RWPE2 (cell line): Measurements from ENCODE around the gene ANKRD52.

ENCODE experiments used
- ATAC-seq: fragments of 200-7000 bp; cut with Tn5 transposase; 3 replicates; pipeline ENCODE4 v1.9.1; 2021; ENCODE audit warnings: low read depth
- DNase-seq: peaks from one replicate; pipeline ENCODE4 v3.0.0-alpha.2; 2020; ENCODE audit warnings: low spot score
- H3K27ac ChIP-seq: fragments of 450-650 bp; 2 replicates; pipeline ENCODE4 v1.5.1; 2017; ENCODE audit warnings: mild to moderate bottlenecking; ENCODE audit not compliant: poor library complexity, severe bottlenecking
- H3K27me3 ChIP-seq: fragments of 250-450 bp; sonication (Bioruptor Pico); 2 replicates; pipeline ENCODE4 v1.5.1; 2021; ENCODE audit warnings: mild to moderate bottlenecking, moderate library complexity; ENCODE audit not compliant: insufficient read depth, poor library complexity, severe bottlenecking
- H3K36me3 ChIP-seq: fragments of 250-450 bp; sonication (Bioruptor Pico); 2 replicates; pipeline ENCODE4 v1.5.1; 2020; ENCODE audit warnings: low read depth, mild to moderate bottlenecking, moderate library complexity
- H3K4me1 ChIP-seq: fragments of 250-450 bp; sonication (Bioruptor Pico); 2 replicates; pipeline ENCODE4 v1.5.1; 2021; ENCODE audit warnings: mild to moderate bottlenecking, moderate library complexity; ENCODE audit not compliant: insufficient read depth, poor library complexity, severe bottlenecking
- H3K4me3 ChIP-seq: fragments of 250-450 bp; sonication (Bioruptor Pico); 2 replicates; pipeline ENCODE4 v1.5.1; 2021; ENCODE audit warnings: mild to moderate bottlenecking, moderate library complexity; ENCODE audit not compliant: severe bottlenecking
- H3K9me3 ChIP-seq: fragments of 250-450 bp; sonication (Bioruptor Pico); 2 replicates; pipeline ENCODE4 v1.5.1; 2021; ENCODE audit warnings: mild to moderate bottlenecking, moderate library complexity; ENCODE audit not compliant: severe bottlenecking
- CTCF ChIP-seq: fragments of 450-650 bp; IDR thresholded peaks from one replicate; pipeline ENCODE4 v1.5.1; 2017; ENCODE audit warnings: mild to moderate bottlenecking, moderate library complexity; ENCODE audit not compliant: poor library complexity, severe bottlenecking

ANKRD52 gene

GRCh38 chr12:56258068-56258819, at the start of gene ANKRD52:
TSS of gene ANKRD52 (minus strand) at chr12:56258384. CDS start at chr12:56258269, 115 bp downstream.
- no peaks in the 10 kb centered on the region for H3K9me3 ChIP-seq
- ATAC-seq: peak; percentile 71
- H3K36me3 ChIP-seq: peaks cover 37% of the 10 kb centered on the region
- DNase-seq: no peak
- H3K4me1 ChIP-seq: peaks cover 14% of the 10 kb centered on the region
- H3K27ac ChIP-seq: peak within 1 kb of the TSS; percentile 69
- TF ChIP-seq CTCF: peak; percentile 95
- H3K27me3 ChIP-seq: no peaks in the 10 kb centered on the region
- peak within 1 kb of the TSS; percentile 96 for H3K4me3 ChIP-seq

- Histone ChIP-seq H3K27me3 (no peaks in the 10 kb centered on the region), H3K4me3 (no peak overlapping the region), H3K27ac (no peak overlapping the region), H3K36me3 (peaks cover 54% of the 10 kb centered on the region), H3K4me1 (no peaks in the 10 kb centered on the region), H3K9me3 (no peaks in the 10 kb centered on the region)
- no peak for TF ChIP-seq CTCF
- no peak for DNase-seq
- ATAC-seq: no peak
Observed at GRCh38 chr12:56307221-56307965, 49.2 kb upstream of the ANKRD52 start.

GRCh38 chr12:56304872-56305590, 46.8 kb upstream of the ANKRD52 start:
- Histone ChIP-seq H3K9me3 (no peaks in the 10 kb centered on the region), H3K4me3 (no peak overlapping the region), H3K4me1 (peaks cover 4% of the 10 kb centered on the region), H3K27ac (no peak overlapping the region), H3K27me3 (no peaks in the 10 kb centered on the region), H3K36me3 (peaks cover 41% of the 10 kb centered on the region)
- no peak for TF ChIP-seq CTCF
- ATAC-seq (no peak), DNase-seq (no peak)

GRCh38 chr12:56304276-56304675, 46.1 kb upstream of the ANKRD52 start:
- H3K4me3 ChIP-seq: no peak overlapping the region
- no peak for ATAC-seq

More at GRCh38 chr12:56304276-56304675, 46.1 kb upstream of the ANKRD52 start:
- TF ChIP-seq CTCF: no peak
- Histone ChIP-seq H3K27me3 (no peaks in the 10 kb centered on the region), H3K4me1 (peaks cover 4% of the 10 kb centered on the region), H3K9me3 (no peaks in the 10 kb centered on the region), H3K36me3 (peaks cover 36% of the 10 kb centered on the region), H3K27ac (no peak overlapping the region)
- DNase-seq: no peak
